Uterus (tissue), 2 donors: ENCODE data around the gene PTGFRN.

ENCODE experiments used
- POLR2A ChIP-seq, 2 donors: fragments of 450-650 bp; IDR thresholded peaks; one replicate each; pipeline ENCODE4 v1.6.1; 2016; ENCODE audit warnings: antibody characterized with exemption in 2 of 2, mild to moderate bottlenecking in 1 of 2, moderate library complexity in 1 of 2
- TF ChIP-seq, protein P1 (sequence below), 4 experiments: fragments of 200-600 bp in 2 of 4; fragments of 450-650 bp in 2 of 4; sonication (generic) in 2 of 4; IDR thresholded peaks; one replicate each; pipeline ENCODE4 v1.5.1; 2016 to 2019; ENCODE audit warnings: antibody characterized with exemption in 4 of 4, mild to moderate bottlenecking in 2 of 4, moderate library complexity in 1 of 4

DNA sequence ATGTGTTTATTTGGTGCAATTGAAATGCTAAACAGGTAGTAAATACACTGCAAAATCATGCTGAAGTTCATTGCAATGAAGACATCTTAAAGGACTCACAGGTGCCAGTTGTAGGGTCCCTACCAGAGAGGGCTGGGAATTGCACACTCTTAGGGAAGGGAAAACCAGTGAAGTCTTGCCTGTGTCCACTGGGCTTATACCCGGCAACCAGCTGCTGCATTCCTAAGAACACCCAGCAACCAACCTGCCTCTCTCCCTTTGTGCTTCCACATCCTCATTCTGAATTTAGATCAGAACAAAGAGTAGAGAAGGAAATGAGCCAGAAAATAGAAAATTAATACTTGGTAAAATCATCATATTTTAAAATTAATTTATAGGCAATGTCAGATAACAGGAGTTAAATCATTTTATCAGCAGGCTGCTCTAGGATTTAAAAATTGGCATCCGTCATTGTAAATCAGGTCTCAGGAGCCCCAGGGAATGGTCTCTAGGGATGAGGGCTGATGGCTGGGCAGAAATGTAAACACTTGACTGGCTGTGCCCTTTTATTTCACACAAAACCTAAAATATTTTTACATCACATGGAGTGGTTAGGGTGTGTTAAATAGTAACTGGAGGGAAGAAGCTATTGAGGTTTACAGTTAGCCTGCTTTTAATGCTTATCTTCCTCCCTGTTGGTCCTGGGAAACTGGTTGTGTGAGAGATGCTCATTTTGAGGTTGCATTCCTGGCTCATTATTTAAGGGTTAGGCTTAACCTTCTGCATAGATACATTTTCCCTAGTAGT, 31.3 kb downstream of the PTGFRN start:
- TF ChIP-seq, protein P1, sequence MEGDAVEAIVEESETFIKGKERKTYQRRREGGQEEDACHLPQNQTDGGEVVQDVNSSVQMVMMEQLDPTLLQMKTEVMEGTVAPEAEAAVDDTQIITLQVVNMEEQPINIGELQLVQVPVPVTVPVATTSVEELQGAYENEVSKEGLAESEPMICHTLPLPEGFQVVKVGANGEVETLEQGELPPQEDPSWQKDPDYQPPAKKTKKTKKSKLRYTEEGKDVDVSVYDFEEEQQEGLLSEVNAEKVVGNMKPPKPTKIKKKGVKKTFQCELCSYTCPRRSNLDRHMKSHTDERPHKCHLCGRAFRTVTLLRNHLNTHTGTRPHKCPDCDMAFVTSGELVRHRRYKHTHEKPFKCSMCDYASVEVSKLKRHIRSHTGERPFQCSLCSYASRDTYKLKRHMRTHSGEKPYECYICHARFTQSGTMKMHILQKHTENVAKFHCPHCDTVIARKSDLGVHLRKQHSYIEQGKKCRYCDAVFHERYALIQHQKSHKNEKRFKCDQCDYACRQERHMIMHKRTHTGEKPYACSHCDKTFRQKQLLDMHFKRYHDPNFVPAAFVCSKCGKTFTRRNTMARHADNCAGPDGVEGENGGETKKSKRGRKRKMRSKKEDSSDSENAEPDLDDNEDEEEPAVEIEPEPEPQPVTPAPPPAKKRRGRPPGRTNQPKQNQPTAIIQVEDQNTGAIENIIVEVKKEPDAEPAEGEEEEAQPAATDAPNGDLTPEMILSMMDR (IDR thresholded peaks at IDR 0.05), result no peak
- TF ChIP-seq POLR2A (IDR thresholded peaks at IDR 0.05), result no peak
